SK-N-SH treated with all-trans-retinoic acid at 6 μM for 48 hours (cell line): Measurements from ENCODE around the gene KRTAP5-10.
"Not testable (repeated sequence)": the region's sequence is repeated elsewhere in the genome, so short reads cannot be mapped to it uniquely, and the experiment has no call there.

Source experiments
- ATAC-seq: fragments of 200-7000 bp; cut with Tn5 transposase; 3 replicates; pipeline ENCODE4 v1.9.1; 2020; ENCODE audit warnings: mild to moderate bottlenecking, moderate library complexity
- ARNTL ChIP-seq: fragments of 450-650 bp; formaldehyde crosslinking; IDR thresholded peaks from 2 replicates; pipeline ENCODE4 v1.5.0; 2020; ENCODE audit warnings: low read depth, mild to moderate bottlenecking, moderate library complexity, borderline replicate concordance
- BACH2 ChIP-seq: fragments of 250-450 bp; sonication (Bioruptor Pico); IDR thresholded peaks from 2 replicates; pipeline ENCODE4 v1.9.0; 2021; ENCODE audit warnings: mild to moderate bottlenecking, borderline replicate concordance
- CSDC2 ChIP-seq: fragments of 250-450 bp; sonication (Bioruptor Pico); IDR thresholded peaks from 2 replicates; pipeline ENCODE4 v1.5.0; 2020; ENCODE audit warnings: mild to moderate bottlenecking, moderate library complexity
- ESRRG ChIP-seq: fragments of 250-450 bp; sonication (Bioruptor Pico); IDR thresholded peaks from 2 replicates; pipeline ENCODE4 v1.6.1; 2021; ENCODE audit warnings: mild to moderate bottlenecking
- GLIS3 ChIP-seq: fragments of 250-450 bp; sonication (Bioruptor Pico); IDR thresholded peaks from 2 replicates; pipeline ENCODE4 v1.5.0; 2020; ENCODE audit warnings: mild to moderate bottlenecking, moderate library complexity
- ISL1 ChIP-seq: fragments of 250-450 bp; sonication (Bioruptor Pico); IDR thresholded peaks from 2 replicates; pipeline ENCODE4 v2.1.2; 2022; ENCODE audit warnings: mild to moderate bottlenecking, moderate library complexity
- OSR1 ChIP-seq: fragments of 250-450 bp; sonication (Bioruptor Pico); IDR thresholded peaks from 2 replicates; pipeline ENCODE4 v1.8.0; 2022; ENCODE audit warnings: moderate library complexity, mild to moderate bottlenecking, inconsistent platforms
- PPARA ChIP-seq: fragments of 250-450 bp; sonication (Bioruptor Pico); IDR thresholded peaks from 2 replicates; pipeline ENCODE4 v1.5.0; 2020; ENCODE audit warnings: mild to moderate bottlenecking, borderline replicate concordance
- RARB ChIP-seq: fragments of 250-450 bp; sonication (Bioruptor Pico); IDR thresholded peaks from 2 replicates; pipeline ENCODE4 v1.8.0; 2021; ENCODE audit warnings: mild to moderate bottlenecking, moderate library complexity
- TCF4 ChIP-seq: fragments of 250-450 bp; sonication (Bioruptor Pico); IDR thresholded peaks from 2 replicates; pipeline ENCODE4 v1.8.0; 2021; ENCODE audit warnings: mild to moderate bottlenecking, moderate library complexity, borderline replicate concordance
- TOX ChIP-seq: fragments of 250-450 bp; sonication (Bioruptor Pico); IDR thresholded peaks from 2 replicates; pipeline ENCODE4 v1.8.0; 2021; ENCODE audit warnings: mild to moderate bottlenecking, moderate library complexity, borderline replicate concordance
- ZC3H10 ChIP-seq: fragments of 250-450 bp; sonication (Bioruptor Pico); IDR thresholded peaks from 2 replicates; pipeline ENCODE4 v1.5.1; 2021; ENCODE audit warnings: mild to moderate bottlenecking, moderate library complexity
- ZFP30 ChIP-seq: fragments of 450-650 bp; formaldehyde crosslinking; IDR thresholded peaks from 2 replicates; pipeline ENCODE4 v1.5.0; 2022; ENCODE audit warnings: mild to moderate bottlenecking, moderate library complexity
- ZNF565 ChIP-seq: fragments of 450-650 bp; formaldehyde crosslinking; conservative IDR thresholded peaks from 2 replicates; pipeline ENCODE4 v1.5.0; 2020; ENCODE audit warnings: low read depth, mild to moderate bottlenecking, moderate library complexity
- ZNF70 ChIP-seq: fragments of 450-650 bp; formaldehyde crosslinking; IDR thresholded peaks from 2 replicates; pipeline ENCODE4 v1.5.0; 2020; ENCODE audit warnings: mild to moderate bottlenecking, moderate library complexity
- ZNF8 ChIP-seq: fragments of 450-650 bp; formaldehyde crosslinking; IDR thresholded peaks from 2 replicates; pipeline ENCODE4 v1.5.0; 2020; ENCODE audit warnings: mild to moderate bottlenecking, moderate library complexity
- TF ChIP-seq, protein P1 (sequence below): fragments of 250-450 bp; sonication (Bioruptor Pico); IDR thresholded peaks from 2 replicates; pipeline ENCODE4 v1.5.1; 2020; ENCODE audit warnings: low read depth, mild to moderate bottlenecking, moderate library complexity
- TF ChIP-seq, protein P2 (sequence below): fragments of 250-450 bp; sonication (Bioruptor Pico); IDR thresholded peaks from 2 replicates; pipeline ENCODE4 v1.8.0; 2020; ENCODE audit warnings: mild to moderate bottlenecking, moderate library complexity, borderline replicate concordance
- TF ChIP-seq, protein P3 (sequence below): fragments of 250-450 bp; sonication (Bioruptor Pico); IDR thresholded peaks from 2 replicates; pipeline ENCODE4 v1.5.1; 2021; ENCODE audit warnings: mild to moderate bottlenecking, moderate library complexity
- TF ChIP-seq, protein P4 (sequence below): fragments of 250-450 bp; sonication (Bioruptor Pico); IDR thresholded peaks from 2 replicates; pipeline ENCODE4 v1.8.0; 2021; ENCODE audit warnings: low read depth, mild to moderate bottlenecking, moderate library complexity, borderline replicate concordance

KRTAP5-10 gene

DNA sequence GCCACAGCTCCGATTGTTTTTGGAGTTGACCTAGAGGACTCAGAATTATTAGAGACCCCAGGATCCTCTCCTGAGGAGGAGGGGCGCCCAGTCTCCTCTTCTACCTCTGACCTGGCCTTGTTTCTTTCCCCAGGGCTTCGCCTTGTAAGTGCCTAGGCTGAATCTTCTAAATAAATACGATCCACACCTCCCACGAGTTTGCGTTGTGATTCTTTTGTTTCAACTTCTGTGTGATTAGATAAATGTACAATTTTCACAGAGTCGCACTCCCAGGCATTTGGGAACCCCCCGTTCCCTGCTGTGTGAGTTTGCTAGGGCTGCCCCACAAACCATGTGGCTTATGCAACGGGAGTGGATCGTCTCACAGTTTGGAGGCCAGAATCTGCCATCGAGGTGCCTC is 26.3 kb upstream of the KRTAP5-10 start:
- ATAC-seq: no peak
- TF ChIP-seq, protein P1, sequence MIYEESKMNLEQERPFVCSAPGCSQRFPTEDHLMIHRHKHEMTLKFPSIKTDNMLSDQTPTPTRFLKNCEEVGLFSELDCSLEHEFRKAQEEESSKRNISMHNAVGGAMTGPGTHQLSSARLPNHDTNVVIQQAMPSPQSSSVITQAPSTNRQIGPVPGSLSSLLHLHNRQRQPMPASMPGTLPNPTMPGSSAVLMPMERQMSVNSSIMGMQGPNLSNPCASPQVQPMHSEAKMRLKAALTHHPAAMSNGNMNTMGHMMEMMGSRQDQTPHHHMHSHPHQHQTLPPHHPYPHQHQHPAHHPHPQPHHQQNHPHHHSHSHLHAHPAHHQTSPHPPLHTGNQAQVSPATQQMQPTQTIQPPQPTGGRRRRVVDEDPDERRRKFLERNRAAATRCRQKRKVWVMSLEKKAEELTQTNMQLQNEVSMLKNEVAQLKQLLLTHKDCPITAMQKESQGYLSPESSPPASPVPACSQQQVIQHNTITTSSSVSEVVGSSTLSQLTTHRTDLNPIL (CRISPR knock-in tag): no peak
- TF ChIP-seq RARB (CRISPR knock-in tag): no peak
- no peak for TF ChIP-seq CSDC2 (CRISPR knock-in tag)
- no peak for TF ChIP-seq ZNF565 (CRISPR knock-in tag)
- TF ChIP-seq ARNTL (CRISPR knock-in tag): no peak
- no peak for TF ChIP-seq GLIS3 (CRISPR knock-in tag)
- no peak for TF ChIP-seq BACH2 (CRISPR knock-in tag)
- TF ChIP-seq, protein P2, sequence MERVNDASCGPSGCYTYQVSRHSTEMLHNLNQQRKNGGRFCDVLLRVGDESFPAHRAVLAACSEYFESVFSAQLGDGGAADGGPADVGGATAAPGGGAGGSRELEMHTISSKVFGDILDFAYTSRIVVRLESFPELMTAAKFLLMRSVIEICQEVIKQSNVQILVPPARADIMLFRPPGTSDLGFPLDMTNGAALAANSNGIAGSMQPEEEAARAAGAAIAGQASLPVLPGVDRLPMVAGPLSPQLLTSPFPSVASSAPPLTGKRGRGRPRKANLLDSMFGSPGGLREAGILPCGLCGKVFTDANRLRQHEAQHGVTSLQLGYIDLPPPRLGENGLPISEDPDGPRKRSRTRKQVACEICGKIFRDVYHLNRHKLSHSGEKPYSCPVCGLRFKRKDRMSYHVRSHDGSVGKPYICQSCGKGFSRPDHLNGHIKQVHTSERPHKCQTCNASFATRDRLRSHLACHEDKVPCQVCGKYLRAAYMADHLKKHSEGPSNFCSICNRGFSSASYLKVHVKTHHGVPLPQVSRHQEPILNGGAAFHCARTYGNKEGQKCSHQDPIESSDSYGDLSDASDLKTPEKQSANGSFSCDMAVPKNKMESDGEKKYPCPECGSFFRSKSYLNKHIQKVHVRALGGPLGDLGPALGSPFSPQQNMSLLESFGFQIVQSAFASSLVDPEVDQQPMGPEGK: no peak
- no peak for TF ChIP-seq ZNF8
- no peak for TF ChIP-seq ISL1 (CRISPR knock-in tag)
- no peak for TF ChIP-seq OSR1 (CRISPR knock-in tag)
- TF ChIP-seq PPARA: no peak
- no peak for TF ChIP-seq ESRRG (CRISPR knock-in tag)
- TF ChIP-seq, protein P3, sequence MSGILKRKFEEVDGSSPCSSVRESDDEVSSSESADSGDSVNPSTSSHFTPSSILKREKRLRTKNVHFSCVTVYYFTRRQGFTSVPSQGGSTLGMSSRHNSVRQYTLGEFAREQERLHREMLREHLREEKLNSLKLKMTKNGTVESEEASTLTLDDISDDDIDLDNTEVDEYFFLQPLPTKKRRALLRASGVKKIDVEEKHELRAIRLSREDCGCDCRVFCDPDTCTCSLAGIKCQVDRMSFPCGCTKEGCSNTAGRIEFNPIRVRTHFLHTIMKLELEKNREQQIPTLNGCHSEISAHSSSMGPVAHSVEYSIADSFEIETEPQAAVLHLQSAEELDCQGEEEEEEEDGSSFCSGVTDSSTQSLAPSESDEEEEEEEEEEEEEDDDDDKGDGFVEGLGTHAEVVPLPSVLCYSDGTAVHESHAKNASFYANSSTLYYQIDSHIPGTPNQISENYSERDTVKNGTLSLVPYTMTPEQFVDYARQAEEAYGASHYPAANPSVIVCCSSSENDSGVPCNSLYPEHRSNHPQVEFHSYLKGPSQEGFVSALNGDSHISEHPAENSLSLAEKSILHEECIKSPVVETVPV (CRISPR knock-in tag): no peak

DNA sequence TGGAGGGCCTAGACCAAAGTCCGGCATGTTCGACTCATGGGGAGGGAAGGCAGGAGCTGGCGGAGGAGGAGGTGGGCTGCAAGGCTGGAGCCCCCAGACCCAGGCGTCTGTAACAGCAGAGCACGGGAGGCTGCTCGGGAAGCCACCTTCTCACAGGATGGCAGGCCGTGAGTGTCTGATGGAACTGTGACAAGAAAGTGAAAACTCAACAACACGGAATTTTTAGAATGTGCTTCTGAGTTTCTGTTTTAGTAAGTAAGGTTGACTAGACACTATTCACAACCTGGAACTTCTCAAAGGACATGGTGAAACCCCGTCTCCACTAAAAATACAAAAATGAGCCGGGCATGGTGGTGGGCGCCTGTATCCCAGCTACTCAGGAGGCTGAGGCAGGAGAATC is 25.4 kb upstream of the KRTAP5-10 start:
- not testable (repeated sequence) for ATAC-seq

DNA sequence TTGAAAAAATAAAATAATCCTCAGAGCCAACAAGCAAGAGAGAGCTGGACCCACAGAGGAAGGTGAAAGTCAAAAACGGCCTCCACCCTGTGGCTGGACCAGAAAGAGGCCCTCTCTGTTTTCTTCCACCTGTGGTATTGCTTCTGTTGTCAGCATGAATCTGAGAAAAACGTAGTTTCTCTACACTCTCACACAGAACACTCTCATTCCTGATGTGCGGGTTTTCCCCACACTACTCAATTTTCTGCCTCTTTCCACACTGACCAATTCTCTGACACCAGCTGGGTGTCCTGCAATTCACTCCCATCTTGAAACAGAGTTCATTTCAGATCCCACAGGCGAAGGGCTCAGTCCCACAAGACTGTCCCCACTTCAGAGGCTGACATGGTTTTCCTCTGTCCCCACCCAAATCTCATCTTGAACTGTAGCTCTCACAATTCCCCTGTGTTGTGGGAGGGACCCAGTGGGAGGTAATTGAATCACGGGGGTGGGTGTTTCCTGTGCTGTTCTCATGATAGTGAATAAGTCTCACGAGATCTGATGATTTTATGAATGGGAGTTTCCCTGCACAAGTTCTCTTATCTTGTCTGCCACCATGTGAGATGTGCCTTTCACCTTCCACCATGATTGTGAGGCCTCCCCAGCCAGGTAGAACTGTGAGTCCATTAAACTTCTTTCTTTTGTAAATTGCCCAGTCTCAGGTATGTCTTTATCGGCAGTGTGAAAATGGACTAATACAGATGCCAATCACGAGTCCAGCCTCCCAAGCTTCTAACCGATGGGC is 24.6 kb upstream of the KRTAP5-10 start:
- ATAC-seq: not testable (repeated sequence)

DNA sequence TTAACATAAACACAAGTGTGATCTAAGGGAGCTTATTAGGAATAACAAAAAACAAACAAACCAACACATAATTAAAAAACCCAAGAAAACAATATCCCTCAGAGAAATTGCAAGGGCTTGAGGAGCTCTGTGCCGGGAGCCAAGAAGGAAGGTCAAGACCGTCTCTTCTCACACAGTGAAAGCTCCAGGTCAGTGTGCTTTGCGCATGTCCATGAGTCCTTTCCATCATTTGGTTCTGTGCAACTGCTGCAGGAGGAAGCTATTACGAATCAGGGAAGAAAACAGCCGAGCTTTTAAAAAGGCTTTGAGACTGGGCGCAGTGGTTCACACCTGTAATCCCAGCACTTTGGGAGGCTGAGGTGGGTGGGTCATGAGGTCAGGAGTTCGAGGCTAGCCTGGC is 23.0 kb upstream of the KRTAP5-10 start:
- ATAC-seq: no peak
- TF ChIP-seq OSR1 (CRISPR knock-in tag) (no peak), BACH2 (CRISPR knock-in tag) (no peak), TOX (CRISPR knock-in tag) (no peak), ZFP30 (no peak), TCF4 (CRISPR knock-in tag) (no peak), GLIS3 (CRISPR knock-in tag) (no peak), ISL1 (CRISPR knock-in tag) (no peak), ZNF70 (CRISPR knock-in tag) (no peak), ARNTL (CRISPR knock-in tag) (no peak), ZC3H10 (CRISPR knock-in tag) (no peak), CSDC2 (CRISPR knock-in tag) (no peak), ZNF565 (CRISPR knock-in tag) (no peak)
- TF ChIP-seq, protein P1 (CRISPR knock-in tag): no peak
- TF ChIP-seq, protein P4, sequence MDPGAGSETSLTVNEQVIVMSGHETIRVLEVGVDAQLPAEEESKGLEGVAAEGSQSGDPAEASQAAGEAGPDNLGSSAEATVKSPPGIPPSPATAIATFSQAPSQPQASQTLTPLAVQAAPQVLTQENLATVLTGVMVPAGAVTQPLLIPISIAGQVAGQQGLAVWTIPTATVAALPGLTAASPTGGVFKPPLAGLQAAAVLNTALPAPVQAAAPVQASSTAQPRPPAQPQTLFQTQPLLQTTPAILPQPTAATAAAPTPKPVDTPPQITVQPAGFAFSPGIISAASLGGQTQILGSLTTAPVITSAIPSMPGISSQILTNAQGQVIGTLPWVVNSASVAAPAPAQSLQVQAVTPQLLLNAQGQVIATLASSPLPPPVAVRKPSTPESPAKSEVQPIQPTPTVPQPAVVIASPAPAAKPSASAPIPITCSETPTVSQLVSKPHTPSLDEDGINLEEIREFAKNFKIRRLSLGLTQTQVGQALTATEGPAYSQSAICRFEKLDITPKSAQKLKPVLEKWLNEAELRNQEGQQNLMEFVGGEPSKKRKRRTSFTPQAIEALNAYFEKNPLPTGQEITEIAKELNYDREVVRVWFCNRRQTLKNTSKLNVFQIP (CRISPR knock-in tag): no peak
- TF ChIP-seq, protein P2: no peak
- TF ChIP-seq, protein P3 (CRISPR knock-in tag): no peak
- TF ChIP-seq, all 23 proteins: peak for 0
